GM19023 (cell line): ENCODE data around the gene SPEM3.

ENCODE experiments used
- ATAC-seq: cut with Tn5 transposase; IDR thresholded peaks from one replicate; pipeline ENCODE4 v1.9.1; 2021; ENCODE audit warnings: mild to moderate bottlenecking, moderate library complexity; ENCODE audit not compliant: unreplicated experiment

The SPEM3 gene

DNA sequence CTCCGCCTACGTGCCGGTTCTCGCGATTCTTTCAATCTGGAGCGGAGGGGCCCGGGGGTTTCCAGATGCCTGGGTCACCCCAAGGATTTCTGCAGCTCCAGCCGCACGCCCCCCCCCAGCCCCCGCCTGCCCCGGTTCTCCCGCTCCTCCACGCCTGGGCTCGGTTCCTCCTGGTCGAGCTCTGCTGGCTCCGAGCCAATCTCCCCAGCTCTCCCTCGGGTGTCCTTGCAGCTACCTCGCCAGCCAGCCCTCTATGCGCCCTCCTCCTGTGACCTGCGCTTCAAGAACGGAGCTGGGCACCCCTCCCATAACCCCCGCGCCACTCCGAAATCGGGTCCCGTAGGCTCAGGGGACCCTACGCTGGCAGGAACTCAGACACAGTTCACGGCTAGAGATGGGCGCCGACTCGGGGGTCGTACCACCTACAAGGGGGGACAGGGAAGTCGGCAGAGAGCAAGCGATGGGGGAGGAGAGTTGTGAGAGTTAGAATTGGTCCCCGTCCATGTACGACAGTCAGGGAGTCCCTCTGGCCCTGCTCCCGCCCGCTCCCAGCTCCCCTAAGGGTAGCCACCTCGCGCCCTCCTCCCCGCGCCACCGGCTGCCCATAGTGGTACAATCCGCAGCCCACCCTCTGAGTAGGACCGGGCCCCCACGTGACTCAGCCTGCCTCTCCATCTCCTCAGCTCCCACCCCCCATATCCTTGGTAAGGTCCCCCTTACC, 11.6 kb downstream of the SPEM3 start:
- no peak for ATAC-seq

DNA sequence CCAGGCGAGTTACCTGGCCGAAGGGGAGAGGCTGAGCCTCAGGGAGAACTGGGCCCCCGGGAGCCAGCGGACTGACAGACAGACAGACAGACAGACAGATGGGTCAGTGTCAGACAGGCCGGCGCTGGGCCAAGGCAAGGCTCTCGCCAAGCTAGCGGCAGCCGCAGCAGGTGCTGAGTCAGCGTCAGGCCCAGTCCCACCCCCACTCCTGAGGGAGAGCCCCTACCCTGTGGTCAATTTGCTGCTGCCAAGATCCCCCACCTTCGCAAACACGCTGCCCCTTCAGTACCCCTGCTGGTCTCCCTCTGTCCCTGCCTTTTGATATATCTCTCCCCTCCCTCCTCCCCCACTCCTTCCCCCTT, 12.2 kb downstream of the SPEM3 start:
- no peak for ATAC-seq

DNA sequence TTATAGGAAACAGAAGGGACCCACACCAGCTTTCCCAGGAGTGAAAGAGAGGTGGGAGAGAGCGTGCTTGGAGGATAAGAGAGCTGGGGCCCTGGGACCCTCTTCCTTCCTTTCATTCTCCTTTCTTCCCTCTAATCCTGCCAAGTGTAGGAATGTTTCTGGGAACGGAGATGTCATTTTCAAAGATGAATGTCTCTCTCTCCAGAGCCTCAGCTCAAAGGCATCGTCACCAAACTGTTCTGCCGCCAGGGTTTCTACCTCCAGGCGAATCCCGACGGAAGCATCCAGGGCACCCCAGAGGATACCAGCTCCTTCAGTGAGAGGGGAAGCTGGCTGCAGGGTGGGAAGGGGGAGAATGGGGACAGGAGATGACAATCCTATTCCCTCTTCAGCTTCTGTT, 12.6 kb downstream of the SPEM3 start:
- no peak for ATAC-seq

DNA sequence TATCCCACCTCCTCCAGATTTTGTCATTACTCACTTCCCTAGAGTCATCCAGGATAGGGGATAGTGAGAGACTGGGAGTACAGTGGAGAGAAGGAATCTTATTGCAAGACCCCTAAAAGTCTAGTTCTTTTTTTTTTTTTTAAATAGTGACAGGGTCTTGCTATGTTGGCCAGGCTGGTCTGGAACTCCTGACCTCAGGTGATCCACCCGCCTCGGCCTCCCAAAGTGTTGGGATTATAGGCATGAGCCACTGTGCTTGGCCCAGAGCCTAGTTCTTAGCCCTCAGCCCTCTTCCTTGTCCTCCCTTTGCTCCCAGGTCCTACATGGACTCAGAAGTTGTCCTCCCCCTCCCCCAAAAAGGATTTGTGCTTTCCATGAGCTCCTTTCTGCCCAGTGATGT, 13.5 kb downstream of the SPEM3 start:
- ATAC-seq = no peak

DNA sequence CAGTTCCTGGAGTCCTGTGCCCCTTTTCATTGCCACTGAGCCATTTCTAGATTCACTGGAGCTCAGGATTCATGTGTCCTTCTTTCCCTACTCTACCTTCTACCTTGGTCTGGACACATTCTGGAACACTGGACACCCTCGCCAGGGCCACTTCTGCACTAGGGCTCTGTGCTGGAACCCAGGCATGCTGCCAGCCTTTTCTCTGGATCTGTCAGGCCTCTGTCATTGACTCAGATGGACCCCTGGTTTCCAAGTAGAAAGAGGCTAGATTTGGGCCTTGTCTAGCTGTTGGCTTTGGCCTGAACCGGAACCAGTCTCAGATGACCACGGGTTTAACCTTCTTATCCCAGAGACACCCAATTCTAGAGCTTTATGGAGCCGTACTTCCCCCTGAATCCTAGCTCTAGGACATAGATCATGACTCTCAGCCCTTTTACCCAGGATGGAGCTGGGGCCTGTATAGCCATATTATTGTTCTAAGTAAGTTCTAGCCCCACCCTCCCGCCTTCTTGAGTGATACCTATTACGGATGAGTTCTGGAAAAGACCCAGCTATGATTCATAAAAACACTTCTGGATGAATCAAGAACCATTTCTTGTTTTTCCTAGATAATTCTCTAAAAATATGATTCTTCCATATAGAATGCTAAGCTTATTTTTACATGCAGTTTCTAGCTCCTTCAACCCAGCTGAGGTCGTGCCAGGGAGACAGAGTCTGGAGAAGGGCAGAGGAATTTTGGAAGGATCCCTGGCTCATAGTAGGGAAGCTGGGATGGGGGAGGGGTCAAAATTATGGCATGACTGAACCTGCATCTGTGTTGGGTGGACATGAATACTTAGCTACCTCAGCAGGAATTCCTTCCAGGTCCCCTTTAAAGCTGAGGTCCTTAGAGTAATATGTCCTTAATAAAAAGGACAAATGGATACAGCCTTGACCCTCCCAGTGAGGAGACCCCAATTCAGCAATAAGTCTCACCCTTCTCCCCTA, 15.1 kb downstream of the SPEM3 start:
- ATAC-seq = no peak

DNA sequence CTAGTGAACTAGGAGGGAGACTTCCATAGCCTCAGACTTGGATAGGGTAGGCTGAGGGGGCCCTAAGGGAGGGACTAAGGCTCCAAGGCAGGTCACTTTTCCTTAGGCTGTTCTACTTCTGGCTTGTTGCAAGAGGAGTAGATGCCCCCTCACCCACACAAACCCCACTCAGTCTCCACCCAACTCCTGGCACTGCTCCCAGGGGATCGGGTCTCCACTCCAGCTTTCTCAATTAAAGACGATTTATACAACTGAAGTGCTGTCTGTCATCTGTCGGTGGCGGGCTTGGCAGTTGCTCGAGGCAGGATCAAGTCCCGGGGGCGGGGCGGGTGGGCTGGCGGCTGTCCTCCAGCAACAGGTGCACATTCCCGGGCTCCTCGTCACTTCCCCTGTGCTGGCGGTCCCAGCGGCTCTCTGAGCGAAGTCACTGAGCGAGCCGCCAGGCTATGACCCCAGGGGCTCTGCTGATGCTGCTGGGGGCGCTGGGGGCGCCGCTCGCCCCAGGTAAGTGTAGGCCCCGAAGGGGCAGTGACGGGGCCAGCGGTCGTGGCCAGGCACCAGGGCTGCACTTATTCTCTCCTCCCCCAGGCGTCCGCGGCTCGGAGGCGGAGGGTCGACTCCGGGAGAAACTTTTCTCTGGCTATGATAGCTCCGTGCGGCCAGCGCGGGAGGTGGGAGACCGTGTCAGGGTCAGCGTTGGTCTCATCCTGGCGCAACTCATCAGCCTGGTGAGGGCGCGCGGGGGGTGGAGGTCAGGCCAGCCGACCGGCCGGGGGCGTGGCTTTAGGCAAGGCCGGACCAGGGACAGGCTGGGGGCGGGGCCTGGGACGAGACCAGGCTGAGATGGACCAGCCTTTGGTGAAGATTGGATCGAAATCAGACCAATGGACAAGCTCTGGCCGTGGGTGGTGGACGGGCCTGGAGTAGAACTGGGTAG, 16.3 kb downstream of the SPEM3 start, which contains the start of gene CHRNB1:
Gene CHRNB1 (plus strand): TSS at position 380 of the 937 bp plus-strand sequence. CDS start 67 bp downstream, at position 447.
- peak; percentile 50 for ATAC-seq

DNA sequence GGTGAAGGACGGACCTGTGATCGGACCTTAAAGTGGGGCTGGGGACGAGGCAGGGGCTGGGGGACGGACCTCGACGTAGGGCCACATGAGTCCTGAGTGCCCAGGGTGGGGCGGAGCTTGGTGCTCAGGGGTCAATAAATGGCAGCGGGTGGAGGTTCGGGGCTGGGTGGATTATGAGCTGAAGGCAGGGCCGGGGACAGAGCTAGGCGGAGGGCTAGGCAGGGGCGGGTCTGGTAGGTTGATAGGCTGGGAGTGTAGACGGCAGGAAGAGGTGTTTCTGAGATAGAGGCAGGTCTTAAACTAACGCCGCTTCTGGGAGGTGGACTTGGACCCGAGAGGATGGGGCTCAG, 16.9 kb downstream of the SPEM3 start:
- peak; percentile 29 for ATAC-seq

DNA sequence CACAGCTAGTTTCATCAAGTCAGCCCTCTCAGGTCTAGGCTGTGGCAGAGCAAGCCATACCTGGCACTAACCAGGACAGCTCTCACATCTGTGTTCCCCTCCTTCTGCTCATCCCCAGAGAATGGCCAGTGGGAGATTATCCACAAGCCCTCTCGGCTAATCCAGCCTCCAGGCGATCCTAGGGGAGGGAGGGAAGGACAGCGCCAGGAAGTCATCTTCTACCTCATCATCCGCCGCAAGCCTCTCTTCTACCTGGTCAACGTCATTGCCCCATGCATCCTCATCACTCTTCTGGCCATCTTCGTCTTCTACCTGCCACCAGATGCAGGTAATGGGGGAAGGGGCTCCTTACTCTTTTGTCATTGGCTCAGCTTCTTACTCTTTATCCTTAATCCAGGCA, 19.8 kb downstream of the SPEM3 start:
- no peak for ATAC-seq

DNA sequence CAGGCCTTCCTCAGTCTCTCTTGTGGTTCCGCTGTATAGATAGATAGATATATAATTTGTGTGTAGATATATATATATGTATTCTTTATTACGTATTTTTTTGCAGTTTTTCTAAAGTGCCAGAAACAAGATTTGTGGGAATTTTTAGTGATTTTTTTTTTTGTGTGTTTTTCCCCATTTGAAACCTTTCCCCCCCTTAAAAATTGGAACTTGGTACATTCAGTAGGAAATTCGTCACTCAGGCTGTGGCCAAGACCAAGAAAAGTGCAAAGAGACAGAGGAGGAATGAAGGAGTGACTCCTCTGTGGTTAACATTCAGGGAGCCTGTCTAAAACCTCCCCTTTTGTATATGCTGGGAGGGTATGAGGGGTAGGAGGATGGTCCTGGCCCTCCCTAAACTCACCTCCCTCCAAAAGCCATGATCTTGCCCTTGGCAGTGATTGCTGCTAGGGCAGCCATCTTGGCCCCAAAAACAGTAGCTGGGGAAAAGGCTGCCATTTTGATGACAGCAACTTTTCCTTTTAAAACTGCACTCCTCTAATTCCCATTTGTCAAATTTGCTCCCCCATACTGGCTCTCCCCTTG, 31.4 kb downstream of the SPEM3 start:
- ATAC-seq = no peak

DNA sequence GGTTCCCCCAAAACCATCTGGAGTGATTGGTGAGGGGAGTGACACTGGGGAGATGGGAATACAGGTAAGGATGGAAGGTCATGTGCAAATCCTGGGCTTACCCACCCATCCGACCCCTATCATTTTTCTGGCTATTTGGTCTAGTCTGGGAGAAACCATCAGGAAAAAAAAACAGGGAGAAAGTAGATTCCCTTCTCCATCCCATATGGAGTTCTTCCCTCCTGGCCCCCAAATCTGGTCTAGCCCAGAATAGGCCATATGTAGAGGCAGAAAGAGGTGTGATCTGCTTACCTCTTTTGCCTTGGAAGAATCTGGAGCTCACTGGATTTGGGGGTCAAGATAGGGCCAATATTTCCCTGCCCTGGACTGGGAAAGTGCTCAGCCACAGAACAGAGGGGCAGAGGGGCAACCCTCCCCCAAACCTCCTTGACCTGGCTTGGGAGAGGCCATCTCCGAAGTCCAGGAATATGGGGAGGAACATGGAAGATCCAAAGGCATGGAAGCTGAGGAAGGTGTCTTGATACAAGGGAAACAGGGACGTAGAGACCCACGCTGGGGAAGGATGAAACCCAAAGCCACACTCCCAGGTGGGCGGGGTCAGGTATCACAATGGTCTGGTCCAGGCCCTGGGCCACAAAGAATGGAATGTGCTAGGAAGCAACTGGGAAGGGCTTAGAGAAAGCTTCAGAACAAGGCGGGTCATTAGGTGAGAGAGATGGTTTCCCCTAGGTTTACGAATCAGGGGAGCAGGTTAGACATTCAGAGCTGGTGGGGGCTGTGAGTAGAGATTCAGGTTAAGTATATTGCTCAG, 32.4 kb downstream of the SPEM3 start:
- no peak for ATAC-seq

DNA sequence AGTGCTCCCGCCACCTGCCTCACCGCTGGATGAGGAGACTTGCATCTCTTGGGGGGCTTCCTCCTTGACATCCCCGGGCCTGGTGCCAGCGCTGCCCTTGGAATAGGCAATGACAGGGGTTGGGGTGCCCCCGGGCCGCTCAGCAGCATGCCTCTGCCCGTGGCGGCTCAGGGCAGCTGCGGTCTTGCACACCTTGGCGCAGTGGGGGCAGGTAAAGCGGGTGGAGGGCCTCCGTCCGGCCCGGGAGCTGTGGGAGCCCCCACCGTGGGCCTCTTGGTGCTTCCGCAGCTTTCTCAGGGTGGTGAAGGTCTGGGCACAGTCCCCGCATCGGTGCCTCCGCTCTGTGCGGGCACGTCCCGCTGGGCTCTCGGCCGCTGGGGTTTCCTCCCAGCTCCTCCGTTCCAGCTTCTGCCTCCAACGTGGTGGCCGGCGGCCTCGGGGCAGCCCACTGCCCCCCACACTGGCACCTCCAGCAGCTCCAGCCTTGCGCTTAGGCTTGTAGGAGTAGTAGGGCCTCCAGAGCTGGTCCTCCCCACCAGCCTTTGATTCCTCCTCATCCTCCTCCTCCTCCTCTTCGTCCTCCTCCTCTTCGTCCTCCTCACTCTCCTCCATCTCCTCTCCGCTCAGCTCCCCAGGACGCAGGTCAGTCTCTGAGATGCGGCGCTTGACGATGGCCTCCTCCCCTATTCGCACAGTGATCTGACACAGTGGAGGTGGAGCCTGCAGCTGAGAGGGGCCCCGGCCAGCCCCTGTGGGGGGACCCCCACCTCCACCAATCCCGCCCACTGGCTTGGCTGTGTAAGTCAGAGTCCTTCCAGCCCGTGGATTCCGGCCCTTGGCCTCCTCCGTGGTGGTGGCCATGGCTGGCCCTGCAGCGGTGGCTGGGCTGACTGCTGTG, 34.1 kb downstream of the SPEM3 start:
- no peak for ATAC-seq

DNA sequence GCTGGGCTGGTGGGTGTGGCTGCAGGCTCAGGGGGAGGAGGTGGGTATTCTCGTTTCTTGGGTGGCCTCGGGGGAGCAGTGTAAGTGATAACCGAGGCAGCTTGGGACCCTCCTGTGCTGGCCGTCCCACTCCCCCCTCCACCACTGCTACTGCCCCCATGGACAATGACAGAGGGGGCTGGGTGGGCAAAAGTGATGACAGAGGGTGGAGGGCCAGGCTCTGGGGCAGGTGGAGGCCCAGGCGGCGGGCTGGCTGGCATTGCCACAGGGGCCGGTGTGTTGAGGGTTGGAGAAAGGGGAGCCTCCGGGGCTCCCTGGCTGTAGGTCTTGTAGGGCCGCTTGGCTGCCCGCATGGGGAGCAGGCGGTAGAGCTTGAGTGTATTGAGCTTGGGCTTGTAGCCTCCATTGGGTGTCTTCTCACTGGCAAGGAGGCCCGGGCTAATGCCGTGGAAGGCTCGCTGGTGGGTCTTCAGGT, 34.8 kb downstream of the SPEM3 start:
- no peak for ATAC-seq

DNA sequence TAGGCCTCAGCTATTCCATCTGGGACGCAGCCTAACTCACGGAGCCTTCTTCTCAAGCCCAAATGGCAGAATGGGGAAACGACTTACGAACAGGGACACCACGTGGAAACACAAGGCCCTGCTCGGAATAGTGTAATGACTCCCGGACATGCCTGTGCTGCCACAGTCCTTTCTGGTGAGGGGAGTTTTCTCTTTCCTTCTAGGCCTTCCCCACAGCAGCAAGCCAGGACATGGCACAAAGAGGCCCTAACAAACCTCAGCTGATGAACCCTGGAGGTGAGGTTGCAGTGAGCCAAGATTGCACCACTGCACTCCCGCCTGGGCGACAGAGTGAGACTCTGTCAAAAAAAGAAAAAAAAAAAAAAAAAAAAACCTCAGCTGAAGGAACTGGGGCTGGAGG, 35.4 kb downstream of the SPEM3 start:
- no peak for ATAC-seq

DNA sequence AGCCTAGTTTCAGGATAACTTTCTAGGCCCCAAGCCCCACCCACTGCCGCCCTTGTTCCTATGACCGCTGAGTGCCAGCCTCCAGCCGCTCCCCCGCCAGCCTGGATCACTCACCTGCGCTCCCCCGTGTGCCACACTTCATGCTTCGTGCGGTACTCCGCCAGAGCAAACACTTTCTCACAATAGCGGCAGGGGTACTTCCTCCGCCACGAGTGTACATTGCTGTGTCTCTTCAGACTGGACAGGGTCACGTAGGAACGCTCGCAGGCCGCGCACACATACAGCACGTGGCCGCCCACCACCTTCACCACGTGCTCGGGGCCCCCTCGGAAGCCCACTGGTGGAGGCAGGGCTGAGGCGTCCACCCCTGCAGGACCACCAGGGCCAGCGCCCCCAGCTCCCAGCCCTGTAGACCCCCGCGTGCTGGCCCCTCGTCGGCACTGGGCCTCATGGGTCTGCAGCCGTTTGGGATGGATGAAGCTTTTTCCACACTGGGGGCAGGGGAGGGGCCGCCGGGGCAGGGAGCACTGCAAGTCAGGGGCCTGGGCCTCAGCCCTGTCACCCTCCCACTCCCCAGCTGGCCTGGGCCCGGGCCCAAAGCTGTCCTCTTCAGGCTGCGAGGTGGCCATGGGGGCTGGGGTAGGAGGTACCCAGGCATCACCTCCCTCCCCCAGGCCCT, 37.1 kb downstream of the SPEM3 start:
- no peak for ATAC-seq

DNA sequence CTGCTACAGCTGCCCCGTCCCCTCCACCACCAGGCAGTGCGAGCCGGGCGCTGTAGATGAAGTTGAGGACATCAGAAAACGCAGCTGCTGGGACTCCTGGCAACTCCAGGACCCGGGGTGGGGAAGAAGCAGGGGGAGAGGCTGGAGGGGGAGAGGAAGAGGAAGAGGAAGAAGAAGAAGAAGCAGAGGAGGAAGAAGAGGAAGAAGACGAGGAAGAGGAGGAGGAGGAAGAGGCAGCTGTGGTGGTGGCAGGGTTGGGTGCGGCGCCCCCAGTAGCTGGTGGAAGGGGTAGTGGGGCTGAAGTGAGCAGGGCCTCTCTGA, 37.6 kb downstream of the SPEM3 start:
- ATAC-seq = no peak

DNA sequence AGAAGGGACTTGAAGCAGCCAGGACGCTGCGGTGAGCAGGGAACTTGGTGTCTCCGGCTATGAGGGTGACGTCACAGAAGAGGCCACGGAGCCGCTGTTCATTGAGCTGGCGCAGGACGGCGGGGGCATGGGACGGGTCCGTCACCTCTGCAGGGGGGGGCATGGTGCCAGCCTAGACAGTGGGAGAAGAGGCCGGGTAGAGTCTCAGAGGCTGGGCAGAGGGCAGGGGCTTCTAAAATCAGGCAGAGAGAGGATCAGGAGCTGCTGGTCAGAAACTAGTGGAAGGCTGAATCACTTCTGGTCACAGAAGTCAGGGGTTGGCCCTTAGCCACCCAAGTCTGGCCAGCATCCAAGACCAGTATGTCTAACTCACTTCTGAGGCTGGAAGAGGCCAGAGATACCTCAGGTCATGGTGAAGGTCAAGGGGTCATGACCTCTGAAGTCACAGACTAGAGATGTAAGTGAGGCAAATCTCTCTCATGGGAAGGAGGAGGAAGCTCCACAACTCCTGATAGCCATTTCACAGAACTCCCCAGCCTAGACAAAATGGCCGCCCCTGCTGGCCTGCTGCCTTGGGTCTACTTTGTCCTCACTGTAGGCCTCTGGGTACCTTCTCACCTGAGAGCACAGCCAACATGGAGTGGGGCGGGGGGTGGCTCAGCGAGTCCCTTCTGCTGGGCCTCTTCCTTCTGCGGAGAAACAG, 38.1 kb downstream of the SPEM3 start:
- ATAC-seq = no peak

DNA sequence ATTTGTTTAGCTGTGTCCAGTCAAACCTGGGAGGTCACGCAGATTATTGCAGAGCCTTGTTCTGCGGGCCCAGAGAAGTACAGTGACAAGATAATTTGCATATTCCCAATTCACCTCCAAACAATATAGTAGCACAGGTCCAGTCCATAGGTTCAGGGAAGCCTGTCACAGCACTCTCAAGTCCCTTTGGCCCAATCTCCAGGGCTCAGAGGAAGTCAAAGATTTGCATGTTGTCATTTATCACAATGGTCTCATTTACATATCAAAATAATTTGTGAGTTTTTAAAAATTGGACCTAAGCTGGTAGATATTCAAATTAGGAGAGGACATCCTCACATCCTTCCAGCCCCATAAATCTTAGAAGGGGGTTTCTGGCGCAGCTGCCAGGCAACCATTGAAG, 38.8 kb downstream of the SPEM3 start:
- no peak for ATAC-seq

DNA sequence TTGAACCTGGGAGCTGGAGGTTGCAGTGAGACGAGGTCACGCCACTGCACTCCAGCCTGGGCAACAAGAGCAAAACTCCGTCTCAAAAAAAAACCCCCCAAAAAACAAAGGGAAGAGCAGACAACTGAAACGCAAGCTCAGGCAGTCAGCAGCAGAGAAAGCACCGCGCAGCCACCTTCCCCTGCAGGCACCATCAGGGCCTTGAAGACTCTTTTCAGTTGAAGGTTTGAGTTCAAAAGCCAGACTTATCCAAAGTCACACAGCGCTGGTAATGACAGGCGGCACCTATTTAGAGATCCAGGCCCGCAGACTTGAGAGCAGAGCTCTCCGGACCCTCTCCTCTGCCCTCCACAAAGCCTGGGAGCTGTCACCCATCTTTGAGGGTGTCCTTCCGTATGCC, 39.6 kb downstream of the SPEM3 start:
- no peak for ATAC-seq
